ENCODE data around the gene TEX2. TPM values are rescaled to one million over a fixed set of nuclear protein-coding genes. Genes with fewer than 3 reads are reported as not detected.

The TEX2 gene
- total and polyA plus RNA-seq, 2 of the 13 experiments (the other 11 are each of a cell fraction or from before 2014, with no cell fraction given): 21.4 to 37.7 TPM

- H3K4me1 ChIP-seq (ENCODE audit: insufficient read depth, low read length): peaks cover 86% of the 10 kb centered on the region
- peaks cover 3 to 22% of the 10 kb centered on the region in 2 experiments for H3K36me3 ChIP-seq (replicated peaks in 1 of 2; ENCODE audit: control insufficient read depth in 1 of 2, insufficient read depth in 2 of 2, low read length in 2 of 2)
- ChIA-PET CTCF (ENCODE audit: low intra/inter-chr PET ratio, low total read pairs) (interaction anchor here (1.1 kb wide), 1 partner anchor 132 kb away, joined by 4 read pairs; no protein-coding TSS in a partner anchor), POLR2A (interaction anchor here (0.6 to 7.1 kb wide), 18 partner anchors 13 to 347 kb away, joined by 3 to 127 read pairs (median 4); partner anchors contain the start of genes POLG2 and TEX2)
- no TSS peak for BruUV-seq (replicated peaks)
- in situ Hi-C loops (cut with HindIII; ENCODE audit: extremely low pct_ligation_motif_present, low pct_unique_long_range_greater_than_20kb): no loop called here
- peak overlapping the region in 1 of 3 experiments; percentile 5; a peak in 1 of 6 replicates for H3K4me3 ChIP-seq (replicated peaks in 1 of 3; ENCODE audit: insufficient read depth in 1 of 3, low read depth in 2 of 3, low read length in 3 of 3)
- peak overlapping the region; percentile 22 for H3K4me2 ChIP-seq (ENCODE audit: low read depth, low read length)
- no peaks in the 10 kb centered on the region for H4K20me1 ChIP-seq (ENCODE audit: insufficient read depth, low read length)
- peaks cover 20% of the 10 kb centered on the region for H3K79me2 ChIP-seq (ENCODE audit: insufficient read depth, low read length)
- 33% methylated on average over 5 of the region's 5 CpGs for WGBS (ENCODE audit: low lambda C conversion rate)
- peak; percentile 99 for DNase-seq (ENCODE audit: low spot score)
- no peaks in the 10 kb centered on the region; a peak in 1 of 5 replicates for H3K27me3 ChIP-seq (ENCODE audit: control insufficient read depth in 1 of 2, insufficient read depth in 2 of 2, low read length in 2 of 2)
- peak overlapping the region; percentile 88 for H3K27ac ChIP-seq (ENCODE audit: extremely low read length, insufficient read depth, low read length)
- ATAC-seq: peak; percentile 76
- intact Hi-C loops (cut with micrococcal nuclease; ENCODE audit: unreplicated experiment): loop anchor here (1.0 to 10.0 kb wide), 2 partner anchors 37 to 344 kb away; partner anchors contain the start of gene POLG2
- peak overlapping the region; percentile 29; the same call in 1 of the 2 replicates for H3K9ac ChIP-seq (ENCODE audit: insufficient read depth, low read depth, low read length)
- H3K9me3 ChIP-seq (ENCODE audit: low read length): no peaks in the 10 kb centered on the region
- no peak overlapping the region for H2AFZ ChIP-seq (ENCODE audit: low read length)
- FAIRE-seq: peak; percentile 99
- TF ChIP-seq ZNF800 (CRISPR knock-in tag; IDR thresholded peaks at IDR 0.05) (peak; percentile 86; the same call in 1 of the 2 replicates), NONO (IDR thresholded peaks at IDR 0.05) (no peak), NONO (CRISPR knock-in tag; conservative IDR thresholded peaks at IDR 0.05) (peak; percentile 94), MIXL1 (CRISPR knock-in tag; IDR thresholded peaks at IDR 0.05) (peak; percentile 91; the same call in 1 of the 2 replicates), ARID3A (IDR thresholded peaks at IDR 0.05; ENCODE audit: low read depth, low read length) (no peak; the same call in 1 of the 2 replicates), ZFX (CRISPR knock-in tag; IDR thresholded peaks at IDR 0.05; ENCODE audit: low read depth) (peak; percentile 92), ZNF672 (CRISPR knock-in tag; IDR thresholded peaks at IDR 0.05) (no peak), ZNF18 (CRISPR knock-in tag; IDR thresholded peaks at IDR 0.05; ENCODE audit: insufficient replicate concordance) (peak; percentile 61), TAF15 (IDR thresholded peaks at IDR 0.05; ENCODE audit: low read depth, low read length, poor library complexity, severe bottlenecking) (no peak), ZBTB37 (CRISPR knock-in tag; IDR thresholded peaks at IDR 0.05) (no peak), ZNF296 (CRISPR knock-in tag; conservative IDR thresholded peaks at IDR 0.05) (no peak), SAFB2 (CRISPR knock-in tag; IDR thresholded peaks at IDR 0.05; ENCODE audit: borderline replicate concordance, low read depth) (peak; percentile 35; the same call in 1 of the 2 replicates), ZBTB44 (CRISPR knock-in tag; IDR thresholded peaks at IDR 0.05) (no peak; the same call in 1 of the 2 replicates), SMC3 (IDR thresholded peaks at IDR 0.05; ENCODE audit: low read length) (peak; percentile 69)
Observed at GRCh38 chr17:64150237-64151015, 112.6 kb downstream of the TEX2 start.

All from HepG2 (cell line).